ENCODE measurements around the gene TAPBP. TPM values are rescaled to one million over a fixed set of nuclear protein-coding genes. Genes with fewer than 3 reads are reported as not detected.

TAPBP gene
- total and polyA plus RNA-seq, 9 of the 15 experiments (the other 6 are each of a cell fraction or from before 2014, with no cell fraction given): 5.6 to 74.0 (median 22.3) TPM

DNA sequence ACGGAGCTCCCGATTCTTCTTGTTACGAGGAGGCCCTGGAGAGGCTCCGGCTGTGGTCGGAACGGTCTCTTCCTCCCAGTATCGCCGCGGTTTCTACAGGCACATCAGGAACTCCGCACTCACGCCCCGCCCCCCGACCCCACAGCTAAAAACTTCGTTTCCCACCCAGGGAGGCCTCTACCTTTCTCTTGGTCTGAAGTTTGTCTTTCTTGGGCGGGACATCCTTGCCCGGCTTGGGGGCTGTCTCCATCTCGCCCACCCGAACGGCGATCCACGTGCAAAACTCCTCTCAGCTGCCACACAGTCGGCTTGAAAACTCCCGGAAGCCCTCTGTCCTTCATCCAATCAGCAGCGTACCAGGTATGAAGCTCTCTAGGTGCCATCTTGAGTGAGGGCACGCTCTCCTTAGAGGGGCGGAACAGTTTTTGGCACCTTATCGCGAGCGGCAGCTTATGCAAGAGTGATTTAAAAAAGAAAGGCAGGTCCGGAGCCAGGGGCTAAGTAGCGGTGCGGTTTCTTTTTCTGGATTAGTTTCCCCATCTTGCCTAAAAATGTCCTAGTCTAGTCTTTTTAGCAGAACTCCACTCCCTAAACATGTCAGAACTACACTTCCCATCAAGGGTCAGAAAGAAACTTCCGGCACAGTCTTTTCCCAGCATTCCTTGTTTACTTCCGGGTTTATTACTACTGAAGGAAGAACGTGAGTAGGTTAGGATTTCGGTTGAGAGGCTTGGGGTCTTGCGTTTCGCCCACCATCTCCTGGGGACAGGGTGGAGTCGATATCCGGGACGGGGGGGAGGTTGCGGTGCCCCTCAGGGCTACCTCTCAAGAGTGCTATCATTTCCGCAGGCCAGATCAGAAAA lies 24.7 kb downstream of the TAPBP start, which contains the start of the genes PFDN6 and WDR46 (continued):
- TF ChIP-seq, protein P1, sequence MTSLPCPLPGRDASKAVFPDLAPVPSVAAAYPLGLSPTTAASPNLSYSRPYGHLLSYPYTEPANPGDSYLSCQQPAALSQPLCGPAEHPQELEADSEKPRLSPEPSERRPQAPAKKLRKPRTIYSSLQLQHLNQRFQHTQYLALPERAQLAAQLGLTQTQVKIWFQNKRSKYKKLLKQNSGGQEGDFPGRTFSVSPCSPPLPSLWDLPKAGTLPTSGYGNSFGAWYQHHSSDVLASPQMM (CRISPR knock-in tag; IDR thresholded peaks at IDR 0.05): no peak
- TF ChIP-seq ARHGAP35 (IDR thresholded peaks at IDR 0.05; ENCODE audit: partially characterized antibody) (no peak), ZNF316 (IDR thresholded peaks at IDR 0.05) (no peak), ZNF436 (CRISPR knock-in tag; IDR thresholded peaks at IDR 0.05) (no peak), ASH1L (IDR thresholded peaks at IDR 0.05; ENCODE audit: borderline replicate concordance, low read depth, partially characterized antibody) (peak; percentile 90), PRPF4 (IDR thresholded peaks at IDR 0.05; ENCODE audit: insufficient read depth, low read depth, low read length, poor library complexity, severe bottlenecking) (no peak), YY1 (IDR thresholded peaks at IDR 0.05; ENCODE audit: borderline replicate concordance in 1 of 3, control insufficient read depth in 1 of 3, extremely low read depth in 1 of 3, insufficient read depth in 3 of 3, insufficient read length in 1 of 3, insufficient replicate concordance in 2 of 3, low read depth in 1 of 3, low read length in 2 of 3) (peak; percentile 97 to 99 (median 99)), MAFK (IDR thresholded peaks at IDR 0.05; ENCODE audit: low read length) (no peak), FOXK2 (conservative IDR thresholded peaks at IDR 0.05 in 1 of 2, IDR thresholded peaks at IDR 0.05 in 1 of 2; ENCODE audit: low read depth in 2 of 2) (peak; percentile 99 to 100), POLR2A (conservative IDR thresholded peaks at IDR 0.05) (peak; percentile 89), PHF8 (IDR thresholded peaks at IDR 0.05; ENCODE audit: borderline replicate concordance, low read length) (peak; percentile 69; the same call in 1 of the 2 replicates), ZNF584 (CRISPR knock-in tag; IDR thresholded peaks at IDR 0.05; ENCODE audit: low read depth) (peak; percentile 88; the same call in 1 of the 2 replicates), SIRT6 (IDR thresholded peaks at IDR 0.05; ENCODE audit: low read depth, low read length) (no peak), MTA3 (IDR thresholded peaks at IDR 0.05; ENCODE audit: borderline replicate concordance) (peak; percentile 35; the same call in 1 of the 2 replicates), CBX8 (IDR thresholded peaks at IDR 0.05; ENCODE audit: borderline replicate concordance, extremely low read depth, low read depth, low read length, poor library complexity, severe bottlenecking) (no peak), YBX1 (IDR thresholded peaks at IDR 0.05) (no peak), ZNF197 (CRISPR knock-in tag; IDR thresholded peaks at IDR 0.05; ENCODE audit: low read depth) (peak; percentile 86), ZNF586 (CRISPR knock-in tag; conservative IDR thresholded peaks at IDR 0.05) (no peak), SIX5 (IDR thresholded peaks at IDR 0.05; ENCODE audit: borderline replicate concordance in 1 of 2, insufficient read depth in 1 of 2, low read depth in 1 of 2, low read length in 2 of 2) (peak; percentile 94 to 97), TBP (optimal IDR thresholded peaks at IDR 0.05; ENCODE audit: low read depth, low read length) (peak; percentile 54), ZNF134 (CRISPR knock-in tag; conservative IDR thresholded peaks at IDR 0.05) (0 out of 2 replicates have a peak, but pooled peaks have one; percentile 40)
- TF ChIP-seq, protein P2, sequence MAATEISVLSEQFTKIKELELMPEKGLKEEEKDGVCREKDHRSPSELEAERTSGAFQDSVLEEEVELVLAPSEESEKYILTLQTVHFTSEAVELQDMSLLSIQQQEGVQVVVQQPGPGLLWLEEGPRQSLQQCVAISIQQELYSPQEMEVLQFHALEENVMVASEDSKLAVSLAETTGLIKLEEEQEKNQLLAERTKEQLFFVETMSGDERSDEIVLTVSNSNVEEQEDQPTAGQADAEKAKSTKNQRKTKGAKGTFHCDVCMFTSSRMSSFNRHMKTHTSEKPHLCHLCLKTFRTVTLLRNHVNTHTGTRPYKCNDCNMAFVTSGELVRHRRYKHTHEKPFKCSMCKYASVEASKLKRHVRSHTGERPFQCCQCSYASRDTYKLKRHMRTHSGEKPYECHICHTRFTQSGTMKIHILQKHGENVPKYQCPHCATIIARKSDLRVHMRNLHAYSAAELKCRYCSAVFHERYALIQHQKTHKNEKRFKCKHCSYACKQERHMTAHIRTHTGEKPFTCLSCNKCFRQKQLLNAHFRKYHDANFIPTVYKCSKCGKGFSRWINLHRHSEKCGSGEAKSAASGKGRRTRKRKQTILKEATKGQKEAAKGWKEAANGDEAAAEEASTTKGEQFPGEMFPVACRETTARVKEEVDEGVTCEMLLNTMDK (IDR thresholded peaks at IDR 0.05; ENCODE audit: borderline replicate concordance, insufficient read depth, low read depth, low read length, poor library complexity, severe bottlenecking): no peak
- TF ChIP-seq, protein P3, sequence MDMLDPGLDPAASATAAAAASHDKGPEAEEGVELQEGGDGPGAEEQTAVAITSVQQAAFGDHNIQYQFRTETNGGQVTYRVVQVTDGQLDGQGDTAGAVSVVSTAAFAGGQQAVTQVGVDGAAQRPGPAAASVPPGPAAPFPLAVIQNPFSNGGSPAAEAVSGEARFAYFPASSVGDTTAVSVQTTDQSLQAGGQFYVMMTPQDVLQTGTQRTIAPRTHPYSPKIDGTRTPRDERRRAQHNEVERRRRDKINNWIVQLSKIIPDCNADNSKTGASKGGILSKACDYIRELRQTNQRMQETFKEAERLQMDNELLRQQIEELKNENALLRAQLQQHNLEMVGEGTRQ (CRISPR knock-in tag; IDR thresholded peaks at IDR 0.05): no peak

Data from K562 (cell line).